Measurements from ENCODE around the gene YPEL1.

The YPEL1 gene, protein sequence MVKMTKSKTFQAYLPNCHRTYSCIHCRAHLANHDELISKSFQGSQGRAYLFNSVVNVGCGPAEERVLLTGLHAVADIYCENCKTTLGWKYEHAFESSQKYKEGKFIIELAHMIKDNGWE

DNA sequence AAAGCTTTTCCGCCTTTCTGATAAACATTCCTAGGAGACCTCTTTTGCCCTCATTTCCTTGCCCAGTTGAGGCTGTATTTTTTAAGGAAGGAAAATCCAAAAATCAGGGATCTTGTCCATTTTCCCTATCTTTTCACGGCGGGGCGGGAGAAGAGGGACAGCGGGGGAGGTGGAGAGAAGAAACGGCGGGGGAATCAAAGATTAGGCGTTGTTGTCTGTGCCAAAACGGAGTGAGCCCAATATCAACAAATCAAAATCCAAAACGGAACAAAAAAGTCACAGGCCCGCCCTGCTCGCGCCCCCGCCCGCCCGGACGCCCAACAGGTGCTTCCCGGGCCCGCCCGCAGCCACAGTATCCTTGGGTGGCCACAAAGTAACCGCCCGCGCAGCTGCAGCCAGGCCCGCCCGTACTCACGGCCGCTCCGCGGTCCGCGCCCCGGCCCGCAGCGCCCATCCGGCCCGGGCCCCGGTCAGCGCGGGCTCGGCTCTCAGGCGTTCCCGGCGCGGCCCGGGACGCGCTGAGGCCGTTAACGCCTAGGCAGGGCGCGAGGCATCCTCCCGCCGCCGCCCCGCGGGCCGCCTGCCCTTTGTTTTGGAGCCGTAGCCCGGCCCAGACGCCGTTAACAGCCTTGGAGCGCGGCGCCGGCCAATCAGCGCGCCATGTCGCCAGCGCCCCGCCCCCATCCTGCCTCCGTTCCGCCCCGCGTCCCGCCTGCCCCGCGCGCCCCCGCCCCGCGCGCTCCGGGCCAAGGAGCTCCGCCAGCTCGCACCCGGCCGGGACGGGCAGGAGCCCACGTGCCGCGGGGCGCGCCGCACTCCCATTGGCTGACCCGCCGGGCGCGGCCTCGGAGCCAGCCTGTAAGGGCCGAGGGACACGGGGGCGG, at the start of gene YPEL1:
TSS of gene YPEL1 (minus strand) at position 595 of the 884 bp plus-strand sequence. CDS start 25,050 bp downstream, outside the sequence.
- Mint-ChIP-seq H3K36me3 (ENCODE audit: low read depth) (no peaks in the 10 kb centered on the region), H3K4me1 (ENCODE audit: low read depth) (peaks cover 14% of the 10 kb centered on the region), H3K27me3 (no peaks in the 10 kb centered on the region), H3K4me3 (peak within 1 kb of the TSS; percentile 79), H3K9me3 (no peaks in the 10 kb centered on the region), H3K27ac (peak within 1 kb of the TSS; percentile 82)
- DNase-seq, result peak; percentile 97

DNA sequence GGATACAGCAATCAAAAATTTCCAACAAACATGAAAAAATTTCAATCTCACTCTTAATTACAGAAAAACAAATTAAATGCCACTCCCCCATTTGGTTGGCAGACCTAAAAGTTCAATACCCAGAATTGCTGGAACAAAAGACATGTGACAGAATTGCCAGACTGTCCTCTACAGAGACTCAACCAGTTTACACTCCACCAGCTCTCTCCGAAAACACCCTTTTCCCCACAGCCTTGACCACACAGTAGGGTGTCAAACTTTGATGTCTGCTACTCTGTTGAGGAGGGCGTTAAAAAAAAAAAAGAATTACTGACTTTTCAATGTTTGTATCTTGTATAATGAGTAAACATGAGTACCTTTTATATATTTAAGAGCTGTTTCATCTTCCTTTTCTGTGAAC, 44.7 kb upstream of the YPEL1 start:
- Mint-ChIP-seq H3K27me3 (no peaks in the 10 kb centered on the region), H3K27ac (no peak overlapping the region), H3K36me3 (ENCODE audit: low read depth) (peaks cover 68% of the 10 kb centered on the region), H3K4me3 (no peak overlapping the region), H3K9me3 (no peaks in the 10 kb centered on the region), H3K4me1 (ENCODE audit: low read depth) (peaks cover 20% of the 10 kb centered on the region)
- DNase-seq, result no peak

GRCh38 chr22:21779444-21779843, 43.9 kb upstream of the YPEL1 start:
- no peak for DNase-seq
- Mint-ChIP-seq H3K27me3 (no peaks in the 10 kb centered on the region), H3K4me3 (no peak overlapping the region), H3K27ac (no peak overlapping the region), H3K36me3 (ENCODE audit: low read depth) (peaks cover 67% of the 10 kb centered on the region), H3K4me1 (ENCODE audit: low read depth) (peaks cover 20% of the 10 kb centered on the region), H3K9me3 (no peaks in the 10 kb centered on the region)

DNA sequence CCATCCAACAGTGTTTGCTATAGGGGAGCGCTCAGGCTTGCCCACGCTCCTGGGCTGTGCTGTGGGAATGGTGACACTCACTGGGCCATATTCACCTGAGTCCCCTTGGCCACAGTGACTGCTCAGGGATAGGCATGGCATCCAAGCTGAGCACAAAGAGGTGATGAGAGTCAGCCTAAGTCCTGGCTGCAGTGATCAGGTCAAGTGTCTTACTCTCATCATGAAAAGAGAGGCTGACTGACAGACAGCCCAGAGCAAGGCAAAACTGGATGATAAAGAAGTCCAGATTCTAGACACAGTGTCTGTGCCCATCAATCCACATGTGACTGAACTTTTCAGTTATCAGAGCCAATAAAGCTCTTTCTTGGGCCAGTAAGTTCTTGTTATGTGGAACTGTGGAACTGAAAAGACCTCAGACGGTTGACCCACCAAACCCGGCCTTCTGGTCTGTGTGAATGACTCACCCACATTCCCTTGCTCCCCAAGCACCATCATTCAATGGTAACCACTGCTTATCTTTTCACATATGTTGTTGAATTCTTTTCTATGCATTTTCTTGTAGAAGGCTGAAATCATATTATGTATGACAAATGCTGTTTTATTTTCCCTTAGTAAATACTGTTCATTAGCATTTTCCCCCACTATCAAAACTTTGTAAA, 43.2 kb upstream of the YPEL1 start:
- DNase-seq, result no peak
- Mint-ChIP-seq H3K36me3 (ENCODE audit: low read depth) (peaks cover 66% of the 10 kb centered on the region), H3K27ac (no peak overlapping the region)

DNA sequence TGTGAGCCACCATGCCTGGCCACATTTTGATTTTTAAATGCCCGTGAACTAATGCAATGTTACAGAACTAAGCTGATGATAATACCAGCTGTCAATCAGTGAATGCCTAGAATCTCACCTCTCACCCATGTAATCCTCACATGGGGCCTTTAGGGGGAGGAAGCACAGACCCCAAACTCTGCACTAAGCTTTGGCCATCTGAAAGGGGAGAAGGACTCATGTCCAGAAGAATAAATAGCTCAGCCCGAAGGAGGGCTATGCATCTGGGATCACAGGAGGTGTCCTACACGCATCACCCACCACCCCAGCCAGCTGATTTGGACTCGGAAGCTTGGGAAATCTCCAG, 36.0 kb upstream of the YPEL1 start:
- Mint-ChIP-seq H3K4me3 (no peak overlapping the region), H3K4me1 (ENCODE audit: low read depth) (peaks cover 26% of the 10 kb centered on the region), H3K9me3 (no peaks in the 10 kb centered on the region), H3K27me3 (no peaks in the 10 kb centered on the region), H3K27ac (no peak overlapping the region), H3K36me3 (ENCODE audit: low read depth) (peaks cover 84% of the 10 kb centered on the region)
- no peak for DNase-seq

More for the DNA sequence above, 43.2 kb upstream of the YPEL1 start:
- no peak overlapping the region for H3K4me3 Mint-ChIP-seq
- peaks cover 20% of the 10 kb centered on the region for H3K4me1 Mint-ChIP-seq (ENCODE audit: low read depth)
- no peaks in the 10 kb centered on the region for H3K27me3 Mint-ChIP-seq
- no peaks in the 10 kb centered on the region for H3K9me3 Mint-ChIP-seq

GRCh38 chr22:21768435-21768834, 32.8 kb upstream of the YPEL1 start:
- peaks cover 93% of the 10 kb centered on the region for H3K36me3 Mint-ChIP-seq (ENCODE audit: low read depth)
- H3K4me3 Mint-ChIP-seq, result no peak overlapping the region
- H3K27ac Mint-ChIP-seq, result peak overlapping the region; percentile 49
- peaks cover 55% of the 10 kb centered on the region for H3K4me1 Mint-ChIP-seq (ENCODE audit: low read depth)
- DNase-seq, result no peak
- H3K9me3 Mint-ChIP-seq, result no peaks in the 10 kb centered on the region
- H3K27me3 Mint-ChIP-seq, result no peaks in the 10 kb centered on the region

DNA sequence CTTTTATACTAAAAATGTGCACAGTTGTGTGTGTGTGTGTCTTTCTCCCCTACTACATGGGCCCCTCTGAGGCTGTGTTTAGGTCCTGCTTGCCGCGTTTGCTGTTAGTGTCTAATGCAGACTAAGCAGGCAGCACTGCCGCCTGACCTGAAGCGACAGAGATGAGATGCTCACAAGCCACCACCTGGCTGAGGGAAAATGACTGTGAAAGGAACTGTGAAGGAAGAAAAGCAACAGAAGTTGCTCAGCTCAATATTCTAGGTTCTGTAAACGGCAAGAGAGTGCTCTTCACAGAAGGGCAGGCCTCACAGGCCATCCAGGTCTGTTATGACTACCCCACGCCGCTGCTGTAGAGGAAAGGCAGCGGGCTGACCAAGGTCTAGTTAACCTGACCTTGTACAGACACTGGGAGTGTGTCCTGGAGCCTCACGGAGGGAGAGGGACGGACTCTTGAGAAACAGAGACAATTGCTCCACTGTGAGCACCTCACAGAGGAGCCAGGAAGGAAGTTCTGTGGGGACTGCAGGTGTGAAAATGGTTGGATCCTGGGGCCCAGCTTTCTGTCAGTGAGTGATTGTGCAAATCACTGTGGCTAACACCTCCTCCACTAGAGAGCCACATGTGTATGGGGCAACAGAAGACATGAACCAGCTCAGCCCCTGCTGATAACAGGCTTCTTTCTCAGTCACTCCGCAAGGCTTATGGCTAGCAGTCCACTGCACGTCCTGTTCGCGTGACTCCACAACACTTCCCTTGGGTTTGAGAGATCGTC, 31.3 kb upstream of the YPEL1 start:
- H3K36me3 Mint-ChIP-seq (ENCODE audit: low read depth), result peaks cover 97% of the 10 kb centered on the region
- peak; percentile 72 for DNase-seq

GRCh38 chr22:21765909-21766529, 30.4 kb upstream of the YPEL1 start:
- H3K36me3 Mint-ChIP-seq (ENCODE audit: low read depth), result peaks cover 97% of the 10 kb centered on the region
- H3K27ac Mint-ChIP-seq, result peak overlapping the region; percentile 92
- no peaks in the 10 kb centered on the region for H3K27me3 Mint-ChIP-seq
- H3K9me3 Mint-ChIP-seq, result no peaks in the 10 kb centered on the region
- no peak for DNase-seq
- no peak overlapping the region for H3K4me3 Mint-ChIP-seq
- peaks cover 76% of the 10 kb centered on the region for H3K4me1 Mint-ChIP-seq (ENCODE audit: low read depth)

More for the DNA sequence above, 31.3 kb upstream of the YPEL1 start:
- Mint-ChIP-seq H3K4me3 (peak overlapping the region; percentile 45), H3K4me1 (ENCODE audit: low read depth) (peaks cover 67% of the 10 kb centered on the region), H3K27me3 (no peaks in the 10 kb centered on the region), H3K27ac (peak overlapping the region; percentile 92), H3K9me3 (no peaks in the 10 kb centered on the region)

DNA sequence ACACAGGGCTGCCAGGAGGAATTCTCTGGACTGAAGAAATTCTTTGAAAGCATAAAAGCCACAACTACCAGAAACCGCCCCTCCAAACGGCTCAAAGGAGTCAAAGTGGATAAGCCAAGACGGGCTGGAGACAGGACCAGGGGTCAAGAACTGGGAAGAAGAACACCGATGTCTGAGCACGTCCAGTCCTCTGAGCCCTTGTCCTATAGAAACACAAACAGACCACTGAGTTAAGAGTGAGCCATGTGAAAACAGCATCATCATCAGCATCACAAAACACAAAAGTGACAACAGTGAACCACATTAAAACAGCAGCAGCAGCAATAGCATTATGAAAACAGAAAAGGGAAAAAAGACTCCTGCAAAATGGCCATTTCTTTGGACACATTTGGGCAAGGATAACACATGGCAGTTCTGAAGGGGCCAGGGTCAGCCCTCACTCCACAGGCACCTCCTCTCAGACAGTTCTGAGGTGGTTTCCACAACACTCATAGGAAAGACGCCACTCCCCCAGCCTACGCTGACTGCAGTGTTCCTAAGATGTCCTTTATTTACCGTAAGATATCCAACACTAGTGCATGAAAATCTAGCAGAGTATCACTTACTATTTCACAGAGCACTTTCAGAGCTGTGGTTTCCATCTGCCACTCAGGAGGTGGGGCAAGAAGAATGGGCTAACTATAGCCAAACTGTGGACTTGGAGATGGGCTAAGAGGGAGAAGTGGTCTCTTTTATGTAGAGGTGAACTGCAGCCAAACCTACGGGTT, 28.6 kb upstream of the YPEL1 start:
- H3K27me3 Mint-ChIP-seq, result no peaks in the 10 kb centered on the region
- peaks cover 94% of the 10 kb centered on the region for H3K36me3 Mint-ChIP-seq (ENCODE audit: low read depth)
- no peak overlapping the region for H3K4me3 Mint-ChIP-seq
- H3K27ac Mint-ChIP-seq, result peak overlapping the region; percentile 72
- DNase-seq, result no peak
- H3K9me3 Mint-ChIP-seq, result no peaks in the 10 kb centered on the region
- H3K4me1 Mint-ChIP-seq (ENCODE audit: low read depth), result peaks cover 84% of the 10 kb centered on the region

DNA sequence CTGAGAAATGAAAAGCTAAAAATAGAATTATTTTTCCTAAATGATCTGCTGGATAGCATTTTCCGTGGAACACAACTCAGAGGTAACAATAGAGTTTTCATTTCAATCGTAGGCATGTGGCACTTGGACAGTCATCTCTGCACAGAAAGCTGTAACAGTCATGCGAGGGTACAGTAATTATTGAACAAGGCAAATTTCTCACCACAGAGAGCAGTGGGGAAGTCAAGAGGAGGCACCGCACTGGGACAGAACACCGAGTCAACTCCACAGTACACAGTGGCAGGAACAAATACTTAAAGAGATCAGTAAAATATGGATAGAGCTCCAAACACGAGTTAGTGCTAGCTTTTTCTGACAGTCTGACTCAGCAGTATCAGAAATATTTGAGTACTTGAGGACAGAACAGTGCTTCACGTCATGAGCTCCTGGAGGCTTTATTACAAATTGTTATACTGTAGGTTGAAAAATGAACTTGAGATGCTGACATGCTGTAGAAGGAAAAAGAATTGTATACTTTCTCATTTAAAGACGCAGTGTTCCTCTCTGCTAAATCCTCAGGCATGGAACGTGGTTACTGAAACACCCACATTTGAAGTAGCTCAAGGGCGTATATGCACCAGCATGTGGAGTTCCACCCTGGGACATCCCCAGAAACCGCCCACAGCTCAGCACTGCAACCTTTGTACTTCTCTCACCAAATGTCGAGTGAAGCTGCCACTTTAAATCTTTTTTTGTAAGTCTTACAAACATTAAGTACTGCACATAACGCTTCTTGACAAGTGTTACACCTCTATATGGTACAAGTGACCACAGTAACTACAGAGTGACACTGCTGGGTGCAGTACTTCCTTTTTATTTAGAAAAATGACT, 27.4 kb upstream of the YPEL1 start:
- peak; percentile 56 for DNase-seq
- H3K36me3 Mint-ChIP-seq (ENCODE audit: low read depth), result peaks cover 95% of the 10 kb centered on the region
- H3K4me3 Mint-ChIP-seq, result peak overlapping the region; percentile 28
- peaks cover 76% of the 10 kb centered on the region for H3K4me1 Mint-ChIP-seq (ENCODE audit: low read depth)
- no peaks in the 10 kb centered on the region for H3K27me3 Mint-ChIP-seq
- peak overlapping the region; percentile 72 for H3K27ac Mint-ChIP-seq
- H3K9me3 Mint-ChIP-seq, result no peaks in the 10 kb centered on the region

- no peak for DNase-seq
- peak overlapping the region; percentile 23 for H3K4me3 Mint-ChIP-seq
- H3K4me1 Mint-ChIP-seq (ENCODE audit: low read depth), result peaks cover 71% of the 10 kb centered on the region
- H3K27me3 Mint-ChIP-seq, result no peaks in the 10 kb centered on the region
- peaks cover 93% of the 10 kb centered on the region for H3K36me3 Mint-ChIP-seq (ENCODE audit: low read depth)
- H3K9me3 Mint-ChIP-seq, result no peaks in the 10 kb centered on the region
- H3K27ac Mint-ChIP-seq, result peak overlapping the region; percentile 72
Measured at GRCh38 chr22:21761994-21762680, 26.5 kb upstream of the YPEL1 start.

GRCh38 chr22:21761086-21761485, 25.5 kb upstream of the YPEL1 start:
- no peak for DNase-seq
- Mint-ChIP-seq H3K4me1 (ENCODE audit: low read depth) (peaks cover 64% of the 10 kb centered on the region), H3K9me3 (no peaks in the 10 kb centered on the region), H3K27me3 (no peaks in the 10 kb centered on the region), H3K36me3 (ENCODE audit: low read depth) (peaks cover 88% of the 10 kb centered on the region), H3K4me3 (no peak overlapping the region), H3K27ac (peak overlapping the region; percentile 31)
